Measurements from ENCODE around the gene PCDH15.

The PCDH15 gene

GRCh38 chr10:54363390-54363789, 437.6 kb downstream of the PCDH15 start:
- DNase-seq, result no peak

DNA sequence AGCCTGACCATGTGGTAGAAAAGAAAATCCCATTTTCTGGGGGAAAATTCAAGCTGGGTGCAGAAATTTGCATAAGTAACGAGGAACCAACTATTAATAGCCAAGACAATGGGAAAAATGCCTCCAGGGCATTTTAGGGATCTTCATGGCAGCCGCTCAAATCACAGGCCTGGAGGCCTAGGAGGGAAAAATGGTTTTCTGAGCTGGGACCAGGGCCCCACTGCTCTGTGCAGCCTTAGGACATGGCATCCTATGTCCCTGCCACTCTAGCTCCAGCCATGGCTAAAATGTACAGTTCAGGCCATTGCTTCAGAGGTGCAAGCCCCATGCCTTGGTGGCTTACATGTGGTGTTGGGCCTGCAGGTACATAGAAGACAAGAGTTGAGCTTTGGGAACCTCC, 459.0 kb downstream of the PCDH15 start:
- no peak for DNase-seq

DNA sequence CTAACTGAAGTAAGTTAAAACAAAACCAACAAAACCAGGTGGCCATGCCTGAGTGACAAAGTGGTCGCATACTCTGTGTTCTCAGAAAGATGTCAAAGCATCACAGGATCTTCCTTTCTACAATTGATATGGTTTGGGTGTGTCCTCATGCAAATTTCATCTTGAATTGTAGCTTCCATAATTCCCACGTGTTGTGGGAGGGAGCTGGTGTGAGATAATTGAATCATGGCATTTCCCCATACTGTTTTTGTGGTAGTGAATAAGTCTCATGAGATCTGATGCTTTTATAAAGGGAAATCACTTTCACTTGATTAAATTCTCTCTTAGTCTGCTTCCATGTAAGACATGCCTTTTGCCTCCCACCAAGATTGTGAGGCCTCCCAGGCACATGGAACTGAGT, 465.7 kb downstream of the PCDH15 start:
- DNase-seq, result no peak

DNA sequence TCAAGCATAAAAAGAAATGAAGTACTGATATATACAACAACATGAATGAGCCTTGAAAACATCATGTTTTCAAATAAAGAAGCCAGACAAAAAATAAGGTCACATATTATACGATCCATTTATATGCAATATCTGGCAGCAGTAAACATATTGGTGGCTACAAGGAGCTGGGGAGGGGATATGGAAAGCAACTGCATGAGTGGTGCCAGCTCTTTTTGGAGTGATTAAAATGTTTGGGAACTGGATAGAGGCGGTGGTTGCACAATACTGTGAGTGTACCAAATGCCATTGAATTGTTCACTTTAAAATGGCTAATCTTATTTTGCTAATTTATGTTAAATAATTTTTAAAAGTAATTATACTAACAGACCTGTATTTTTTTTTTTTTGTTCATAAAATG, 481.7 kb downstream of the PCDH15 start:
- no peak for DNase-seq

DNA sequence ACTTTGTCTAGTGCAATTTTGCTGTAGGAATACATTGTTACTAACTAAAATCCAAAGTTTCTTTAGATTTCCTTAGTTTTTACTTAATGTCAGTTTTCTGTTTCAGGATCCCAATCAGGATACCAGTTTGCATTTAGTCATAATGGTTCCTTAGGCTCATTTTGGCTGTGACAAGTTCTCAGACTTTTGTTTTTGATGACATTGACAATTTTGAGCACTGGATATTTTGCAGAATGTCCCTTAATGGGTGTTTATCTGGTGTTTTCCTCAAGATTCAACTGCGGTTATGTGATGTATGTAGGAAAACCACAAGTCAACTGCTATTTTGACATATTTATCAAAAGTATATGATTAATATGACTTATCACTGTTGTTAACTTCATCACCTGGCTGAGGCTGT, 482.6 kb downstream of the PCDH15 start:
- DNase-seq, result no peak

GRCh38 chr10:54314430-54314829, 486.6 kb downstream of the PCDH15 start:
- DNase-seq, result no peak

DNA sequence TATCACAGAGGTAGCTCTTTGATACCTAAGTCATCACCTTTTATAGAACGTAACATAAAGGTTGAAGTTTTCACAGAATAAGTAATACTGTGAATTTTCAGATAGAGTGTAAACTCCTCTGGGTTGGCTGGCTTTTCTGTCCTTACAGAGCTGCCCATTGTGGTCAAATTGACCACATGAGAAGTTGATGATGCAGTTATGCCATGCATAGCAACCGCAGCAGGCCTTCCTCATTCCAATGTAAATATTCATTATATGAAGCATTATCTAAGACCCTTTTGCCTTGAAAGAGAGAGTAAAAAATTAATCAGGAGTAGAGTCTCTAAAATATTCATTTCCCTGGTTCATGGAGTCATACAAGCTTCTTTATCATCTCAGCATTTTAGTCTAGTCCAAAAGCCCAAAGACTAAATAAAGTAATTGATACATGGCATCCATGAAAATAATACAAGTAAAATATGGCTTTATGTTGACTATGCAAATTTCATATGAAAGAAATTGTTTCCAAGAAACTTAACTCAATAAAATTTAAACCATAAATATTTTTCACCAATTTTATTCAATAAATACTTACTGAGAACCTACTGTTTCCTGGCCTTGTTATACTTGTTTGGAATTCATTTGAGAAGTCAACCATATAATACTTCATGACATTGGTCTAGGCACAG, 516.4 kb downstream of the PCDH15 start:
- no peak for DNase-seq

DNA sequence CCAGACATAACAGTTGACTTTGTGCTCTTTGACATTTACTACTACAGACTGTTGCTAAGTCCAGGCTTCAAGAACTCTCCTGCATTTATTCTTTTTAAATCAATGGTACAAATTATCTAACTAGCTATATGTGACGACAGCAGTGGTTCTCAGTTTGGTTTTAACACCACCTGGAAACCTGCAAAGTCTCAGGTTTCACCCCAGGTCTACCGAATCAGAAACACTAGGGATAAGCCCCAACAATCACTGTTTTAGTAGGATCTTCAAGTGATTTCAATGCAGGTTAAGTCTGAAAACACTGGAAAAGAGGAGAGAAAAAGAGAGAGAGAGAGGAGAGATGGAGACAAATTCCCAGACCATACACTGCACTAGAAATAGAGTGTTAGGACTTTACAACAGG, 519.0 kb downstream of the PCDH15 start:
- DNase-seq, result no peak

GRCh38 chr10:54266395-54266794, 534.6 kb downstream of the PCDH15 start:
- no peak for DNase-seq

- DNase-seq, result no peak
Observed at GRCh38 chr10:54262726-54263125, 538.3 kb downstream of the PCDH15 start.

DNA sequence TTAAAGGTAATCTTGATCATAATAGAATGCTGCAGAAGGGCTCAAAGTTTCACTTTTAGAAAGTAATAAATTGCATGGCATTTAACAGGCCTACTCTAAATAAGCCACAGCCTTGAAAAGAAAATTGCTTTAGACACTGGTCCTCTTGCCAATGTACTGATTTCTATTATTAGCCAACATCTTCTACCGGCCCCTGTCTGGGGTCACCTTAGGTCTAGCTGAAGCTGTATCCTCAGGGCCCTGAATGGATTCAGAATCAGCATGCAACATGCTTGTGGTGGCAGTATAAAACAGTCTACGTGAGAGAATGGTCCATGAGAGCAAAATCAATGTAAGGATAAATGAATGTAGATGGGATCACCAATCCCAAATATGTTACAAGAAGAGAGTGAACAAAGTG, 541.9 kb downstream of the PCDH15 start:
- DNase-seq, result no peak

DNA sequence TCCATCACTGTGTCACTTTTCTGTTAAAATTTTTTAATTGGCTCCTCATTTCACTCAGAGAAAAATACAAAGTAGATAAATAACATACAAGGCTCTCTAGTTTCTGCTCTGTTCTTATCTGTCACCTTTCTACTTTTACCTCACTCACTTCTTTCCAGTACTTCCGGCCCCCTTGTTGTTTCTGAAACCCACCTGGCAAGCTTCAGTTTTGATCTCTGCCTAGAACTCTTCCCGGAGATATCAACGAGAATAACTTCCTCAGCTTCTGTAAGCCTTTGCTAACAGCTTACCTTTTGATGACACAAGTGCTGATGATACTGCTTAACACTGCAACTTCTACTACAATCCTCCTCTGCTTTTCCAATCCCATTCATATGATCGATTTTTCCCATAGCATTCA, 566.2 kb downstream of the PCDH15 start:
- DNase-seq, result no peak

DNA sequence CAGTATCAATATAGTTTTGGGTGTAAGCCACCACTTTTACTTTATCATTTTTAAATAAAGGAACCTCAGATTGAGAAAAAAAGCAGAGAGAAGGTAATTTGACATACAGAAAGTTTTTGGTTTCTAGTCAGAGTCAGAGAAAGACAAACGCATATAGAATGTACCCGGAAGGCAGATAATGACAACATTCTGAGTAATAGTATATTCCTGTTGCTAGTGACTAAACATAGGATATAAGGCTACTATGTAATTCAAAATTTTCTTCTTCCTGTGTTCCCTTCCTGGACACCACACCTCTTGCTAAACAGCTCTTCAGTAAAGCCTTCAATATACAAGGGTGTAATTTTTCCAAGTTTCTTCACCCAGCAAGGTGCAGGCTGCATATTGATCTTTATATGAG, 597.6 kb downstream of the PCDH15 start:
- no peak for DNase-seq

DNA sequence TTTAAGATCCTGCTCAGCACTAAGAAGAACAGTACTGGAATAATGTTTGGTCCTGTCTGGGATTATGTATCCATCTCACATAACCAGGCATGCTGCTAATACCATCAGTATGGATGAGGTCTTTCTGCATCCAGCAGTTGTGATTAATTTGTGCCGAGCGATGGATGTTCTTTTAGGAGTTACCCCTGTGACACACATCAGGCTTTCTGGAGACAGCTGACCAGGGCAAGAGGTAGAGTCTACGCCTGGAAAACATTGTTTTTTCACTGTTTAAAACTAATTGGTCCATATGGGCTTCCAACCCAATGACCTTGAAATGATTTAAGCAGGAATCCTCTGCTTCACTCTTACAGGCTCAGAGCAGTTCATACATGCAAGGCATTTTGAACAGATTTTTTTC, 603.0 kb downstream of the PCDH15 start:
- DNase-seq, result no peak

GRCh38 chr10:54194806-54195205, 606.2 kb downstream of the PCDH15 start:
- no peak for DNase-seq

- no peak for DNase-seq
Observed at GRCh38 chr10:54159924-54160323, 641.1 kb downstream of the PCDH15 start.

- DNase-seq, result no peak
Observed at GRCh38 chr10:54148508-54148907, 652.5 kb downstream of the PCDH15 start.

GRCh38 chr10:54139819-54140428, 661.1 kb downstream of the PCDH15 start:
- no peak for DNase-seq

DNA sequence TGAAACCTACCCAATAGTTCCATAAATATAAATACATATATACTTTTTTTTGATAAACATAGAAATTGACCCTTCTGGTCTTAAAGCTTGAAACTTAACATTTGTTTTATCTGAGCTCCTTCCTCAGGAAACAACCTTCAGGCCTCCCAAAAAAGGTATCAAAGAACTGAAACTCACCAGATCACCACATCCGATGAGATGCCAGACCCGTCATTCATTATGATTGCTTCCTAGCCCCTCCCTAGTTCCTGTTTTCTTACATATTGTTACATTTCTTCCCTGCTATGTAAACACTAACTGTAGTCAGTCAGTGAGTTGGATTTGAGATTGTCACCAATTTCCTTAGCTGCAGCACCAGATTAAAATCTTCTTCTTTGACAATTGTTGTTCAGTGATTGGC, 663.6 kb downstream of the PCDH15 start:
- DNase-seq, result no peak

DNA sequence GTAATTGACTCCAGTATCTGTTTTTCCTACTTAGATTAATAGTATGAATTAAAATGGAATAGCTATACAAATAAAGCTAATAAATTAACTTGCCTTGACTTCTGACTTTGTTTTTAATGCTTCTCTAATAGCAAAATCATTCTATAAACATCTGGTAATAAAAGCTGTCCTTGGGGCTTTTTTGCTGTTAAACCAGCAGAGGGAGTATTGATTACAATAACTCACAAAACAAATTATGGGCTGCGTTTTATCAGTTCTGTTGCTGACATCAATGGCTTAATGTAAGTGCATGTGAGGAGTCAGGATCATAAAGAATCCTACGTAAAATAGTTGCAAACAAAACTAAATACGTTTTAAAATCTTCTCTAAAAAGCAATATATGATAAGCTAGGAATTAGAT, 667.8 kb downstream of the PCDH15 start:
- DNase-seq, result no peak

DNA sequence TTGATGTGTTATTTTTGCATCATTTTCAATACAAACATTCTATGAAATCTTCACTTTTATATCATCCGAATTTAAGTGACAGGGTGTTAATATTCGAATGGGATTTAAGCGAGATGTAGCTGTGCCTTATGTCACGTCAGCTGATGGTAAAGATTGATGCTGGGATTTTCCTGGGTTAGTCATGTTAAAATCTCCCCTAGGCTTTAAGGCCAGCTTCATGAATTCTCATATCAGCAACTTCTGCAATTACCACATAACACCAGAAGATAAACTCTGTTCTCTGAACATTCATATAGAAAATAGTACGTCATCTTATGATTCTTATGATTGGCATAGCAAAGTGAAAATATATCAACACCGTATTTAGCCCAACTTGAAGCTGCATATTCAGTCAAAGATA, 669.2 kb downstream of the PCDH15 start:
- DNase-seq, result no peak

DNA sequence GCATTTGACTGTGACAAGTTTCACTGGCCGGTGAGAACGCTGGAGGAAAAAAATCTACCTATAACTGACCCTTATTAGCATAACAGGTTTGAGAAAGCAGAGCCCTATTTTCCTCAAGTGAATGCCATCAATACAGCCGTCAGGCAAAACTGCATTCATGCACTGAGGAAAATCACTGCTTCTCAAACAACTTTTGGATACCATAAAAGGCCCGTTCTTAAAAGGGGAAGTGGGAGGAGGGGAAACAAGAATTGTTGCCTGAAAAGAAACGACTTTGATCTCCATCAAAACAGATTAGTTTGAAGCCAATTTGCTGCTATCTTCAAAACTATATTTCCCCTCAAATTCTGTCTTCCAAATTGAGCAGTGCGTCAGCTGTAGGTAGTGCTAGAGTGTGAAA, 670.6 kb downstream of the PCDH15 start:
- no peak for DNase-seq

- no peak for DNase-seq
Observed at GRCh38 chr10:54125098-54125747, 675.8 kb downstream of the PCDH15 start.

DNA sequence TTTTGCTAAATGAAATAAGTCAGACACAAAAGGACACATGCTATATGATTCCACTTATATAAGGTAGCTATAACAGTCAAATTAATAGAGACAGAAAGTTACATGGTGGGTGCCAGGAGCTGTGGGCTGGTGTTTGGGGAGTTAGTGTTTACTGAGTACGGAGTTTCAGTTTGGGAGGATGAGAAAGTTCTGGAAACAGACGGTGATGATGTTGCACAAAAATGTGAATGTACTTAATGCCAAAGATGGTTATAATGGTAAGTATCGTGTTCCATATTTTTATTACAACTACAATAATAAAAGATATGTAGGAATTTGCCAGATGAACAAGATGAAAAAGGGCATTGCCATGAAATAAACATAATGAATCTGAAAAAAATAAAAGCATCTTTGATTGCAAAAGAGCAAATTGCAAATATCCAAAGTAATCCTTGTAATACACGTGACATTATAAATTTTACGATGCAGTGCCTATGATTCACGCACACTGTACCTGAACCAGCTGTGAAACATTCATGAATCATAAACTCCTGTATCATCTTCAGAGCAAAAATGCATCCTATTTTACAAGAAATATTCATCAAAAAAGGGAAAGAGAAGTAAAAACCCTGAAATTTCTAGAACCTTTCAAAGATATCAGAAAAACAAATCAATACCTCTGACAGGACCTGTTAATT, 676.7 kb downstream of the PCDH15 start:
- DNase-seq, result no peak
